ENCODE measurements around the gene SPON2. TPM values are rescaled to one million over a fixed set of nuclear protein-coding genes. Genes with fewer than 3 reads are reported as not detected.

Gene SPON2
- total RNA-seq, 1 experiment from 2014 or later: 2.3 TPM

- H4K91ac ChIP-seq (ENCODE audit: insufficient read length, low read depth, low read length): no peak overlapping the region
- no peak overlapping the region for H3K56ac ChIP-seq (ENCODE audit: insufficient read length, low read depth, low read length)
- no CpG with 5 or more reads among the region's 8 CpGs for WGBS (ENCODE audit: extremely low coverage, insufficient read length, low lambda C conversion rate)
- H4K20me1 ChIP-seq (ENCODE audit: control insufficient read depth, insufficient read depth, insufficient read length): no peaks in the 10 kb centered on the region
- H3K23ac ChIP-seq (ENCODE audit: insufficient read length, low read depth, low read length): no peak overlapping the region
- no peaks in the 10 kb centered on the region for H3K23me2 ChIP-seq (ENCODE audit: insufficient read length, low read depth, low read length, poor library complexity, severe bottlenecking)
- no peak overlapping the region for H3K27ac Mint-ChIP-seq
- peaks cover 16 to 18% of the 10 kb centered on the region in 2 experiments for H3K9me3 Mint-ChIP-seq
- no peaks in the 10 kb centered on the region for H3K4me1 ChIP-seq (ENCODE audit: insufficient read depth, low read length)
- H4K5ac ChIP-seq (ENCODE audit: insufficient read length, low read depth, low read length): no peak overlapping the region
- no peak overlapping the region for H2BK120ac ChIP-seq (ENCODE audit: low read depth, low read length, poor library complexity, severe bottlenecking)
- H3K14ac ChIP-seq (ENCODE audit: insufficient read depth, low read length): no peak overlapping the region
- H3K9me3 ChIP-seq (ENCODE audit: control insufficient read depth, low read depth, low read length): no peaks in the 10 kb centered on the region
- no peak for DNase-seq
- peaks cover 64% of the 10 kb centered on the region for H3K27me3 Mint-ChIP-seq (ENCODE audit: low read depth)
- no peak overlapping the region for H3K18ac ChIP-seq (ENCODE audit: insufficient read length, low read depth, low read length)
- no peak overlapping the region for H2BK12ac ChIP-seq (ENCODE audit: insufficient read length, low read depth, low read length)
- no peak overlapping the region for H2BK5ac ChIP-seq (ENCODE audit: insufficient read length, low read length)
- 0 out of 2 replicates have a peak overlapping the region, but pooled peaks have one; percentile 37 for H2BK15ac ChIP-seq (ENCODE audit: low read depth, low read length)
- H3K79me1 ChIP-seq (ENCODE audit: insufficient read depth, low read depth, low read length, poor library complexity, severe bottlenecking): no peaks in the 10 kb centered on the region
- H3K9ac ChIP-seq (ENCODE audit: extremely low read depth, insufficient read length, low read length): no peak overlapping the region
- H3K27ac ChIP-seq (ENCODE audit: insufficient read length, low read depth, low read length): no peak overlapping the region
- H4K8ac ChIP-seq (replicated peaks; ENCODE audit: insufficient read length, low read depth, low read length): no peak overlapping the region
- H3K4me1 Mint-ChIP-seq: no peaks in the 10 kb centered on the region
- H3K79me2 ChIP-seq (ENCODE audit: insufficient read depth, low read length): no peaks in the 10 kb centered on the region
- no peak overlapping the region for H3T11ph ChIP-seq (ENCODE audit: low read length)
- H2AK5ac ChIP-seq (ENCODE audit: insufficient read length, low read length): no peak overlapping the region
- H3K36me3 Mint-ChIP-seq (ENCODE audit: insufficient read depth in 1 of 3, low read depth in 3 of 3): no peaks in the 10 kb centered on the region; a peak in 1 of 7 replicates
- H3K4me2 ChIP-seq (ENCODE audit: insufficient read depth, insufficient read length, low read length): no peak overlapping the region
- H2BK20ac ChIP-seq (ENCODE audit: low read depth, low read length, poor library complexity, severe bottlenecking): no peak overlapping the region
- no peak for TF ChIP-seq CTCF (conservative IDR thresholded peaks at IDR 0.05)
- no peak overlapping the region for H3K4ac ChIP-seq (ENCODE audit: low read depth, low read length)
- H2AFZ ChIP-seq (ENCODE audit: low read length): no peak overlapping the region
- H3K4me3 Mint-ChIP-seq: no peak overlapping the region
- H3K27me3 ChIP-seq (ENCODE audit: insufficient read depth, low read length): no peaks in the 10 kb centered on the region
These were observed 16.3 kb downstream of the SPON2 start for GRCh38 chr4:1156069-1156468.

Measured in H9 (cell line).